Endodermal cell (in vitro differentiated cells): ENCODE measurements around the gene MCU. TPM values are rescaled to one million over a fixed set of nuclear protein-coding genes. Genes with fewer than 3 reads are reported as not detected.

ENCODE experiments used
- DNase-seq: peaks from one replicate; pipeline ENCODE4 v3.0.0-alpha.2; 2017
- H3K27ac ChIP-seq: 2 replicates; pipeline ENCODE4 v1.5.1; 2013; ENCODE audit warnings: mild to moderate bottlenecking, low read depth, low read length, moderate library complexity
- H3K27me3 ChIP-seq: 2 replicates; pipeline ENCODE4 v1.6.1; 2013; ENCODE audit warnings: mild to moderate bottlenecking, low read length, moderate library complexity; ENCODE audit not compliant: insufficient read depth, control insufficient read depth, poor library complexity, severe bottlenecking
- H3K36me3 ChIP-seq: 2 replicates; pipeline ENCODE4 v1.7.0; 2013; ENCODE audit warnings: mild to moderate bottlenecking, low read length, moderate library complexity; ENCODE audit not compliant: control insufficient read depth, insufficient read depth
- H3K4me1 ChIP-seq: one replicate; pipeline ENCODE4 v1.7.0; 2013; ENCODE audit warnings: low read length; ENCODE audit not compliant: control insufficient read depth, insufficient read depth
- H3K4me3 ChIP-seq: 2 replicates; pipeline ENCODE4 v1.5.1; 2013; ENCODE audit warnings: mild to moderate bottlenecking, low read length, moderate library complexity
- H3K9ac ChIP-seq: 2 replicates; pipeline ENCODE4 v1.6.1; 2013; ENCODE audit warnings: mild to moderate bottlenecking, low read length, moderate library complexity; ENCODE audit not compliant: poor library complexity, severe bottlenecking; ENCODE audit errors: extremely low read depth
- H3K9me3 ChIP-seq: 2 replicates; pipeline ENCODE4 v1.6.1; 2013; ENCODE audit warnings: mild to moderate bottlenecking, low read length, moderate library complexity; ENCODE audit not compliant: control insufficient read depth
- H3K27ac Mint-ChIP-seq: 2 replicates; pipeline ENCODE4 v1.8.0; 2020; ENCODE audit warnings: mixed read lengths
- H3K27me3 Mint-ChIP-seq: 2 replicates; pipeline ENCODE4 v1.8.0; 2021; ENCODE audit warnings: mild to moderate bottlenecking, mixed read lengths; ENCODE audit not compliant: insufficient read depth
- H3K36me3 Mint-ChIP-seq: 2 replicates; pipeline ENCODE4 v1.8.0; 2020; ENCODE audit warnings: low read depth, mixed read lengths
- H3K4me1 Mint-ChIP-seq: 2 replicates; pipeline ENCODE4 v1.8.0; 2020; ENCODE audit warnings: mixed read lengths
- H3K4me3 Mint-ChIP-seq: 2 replicates; pipeline ENCODE4 v1.8.0; 2020; ENCODE audit warnings: mild to moderate bottlenecking, moderate library complexity, mixed read lengths
- H3K9me3 Mint-ChIP-seq: 2 replicates; pipeline ENCODE4 v1.8.0; 2020; ENCODE audit warnings: mild to moderate bottlenecking, mixed read lengths
- WGBS, 2 experiments: methylation state at CpG; one replicate each; pipeline versions ENCODE4 v1.1.5 to v1.1.7; 2013; ENCODE audit warnings: missing lambda C conversion rate in 2 of 2, mixed read lengths in 1 of 2; ENCODE audit not compliant: insufficient coverage in 1 of 2, insufficient read length in 1 of 2; 5-methylcytosine and 5-hydroxymethylcytosine counted together
- total RNA-seq, 2 donors: library from RNA; stranded (reverse); fragmentation: NEBNext Ultra II Directional in 1 of 2; extraction: Animal tissue kit (Norgen Biotek cat#: 25700) in 1 of 2; gene quantifications; 2 replicates in 1 of 2; 3 replicates in 1 of 2; pipeline ENCODE4 v1.2.1, GENCODE V29; 2021
- TF ChIP-seq, protein P1 (sequence below): fragments of 200-600 bp; sonication (generic); conservative IDR thresholded peaks from 2 replicates; pipeline ENCODE4 v1.5.0; 2021; ENCODE audit warnings: antibody characterized with exemption, mild to moderate bottlenecking

MCU gene
- total RNA-seq, 2 donors from 2014 or later = 46.1 to 48.5 TPM

DNA sequence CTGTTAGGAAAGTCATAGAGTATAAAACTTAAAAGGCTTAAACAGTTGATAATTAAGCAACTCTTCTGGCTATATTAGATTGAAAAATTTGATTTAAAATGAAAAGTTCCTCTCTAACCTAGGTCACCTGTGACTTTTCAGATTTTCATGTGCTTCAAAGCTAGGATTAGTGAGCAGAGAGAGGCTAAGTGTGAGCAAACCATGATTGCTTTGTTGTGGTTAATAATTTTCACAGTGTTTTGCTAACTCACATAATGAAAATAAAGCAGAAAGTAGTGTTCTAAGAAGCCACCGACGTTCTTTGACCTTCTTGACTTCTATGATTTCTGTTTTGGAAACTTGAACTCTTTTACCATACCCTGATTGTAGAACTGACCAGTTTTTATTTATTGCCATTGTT lies 126.1 kb downstream of the MCU start:
- H3K27ac Mint-ChIP-seq = peak overlapping the region; percentile 28
- WGBS, 2 experiments = 75 to 89% methylated on average over 2 of the region's 2 CpGs
- peaks cover 15% of the 10 kb centered on the region for H3K9me3 Mint-ChIP-seq
- no peak overlapping the region for H3K9ac ChIP-seq
- peaks cover 15% of the 10 kb centered on the region for H3K9me3 ChIP-seq
- peaks cover 6% of the 10 kb centered on the region for H3K4me1 Mint-ChIP-seq
- no peak overlapping the region for H3K27ac ChIP-seq
- no peak overlapping the region for H3K4me3 ChIP-seq
- H3K36me3 Mint-ChIP-seq = peaks cover 13% of the 10 kb centered on the region
- TF ChIP-seq, protein P1, sequence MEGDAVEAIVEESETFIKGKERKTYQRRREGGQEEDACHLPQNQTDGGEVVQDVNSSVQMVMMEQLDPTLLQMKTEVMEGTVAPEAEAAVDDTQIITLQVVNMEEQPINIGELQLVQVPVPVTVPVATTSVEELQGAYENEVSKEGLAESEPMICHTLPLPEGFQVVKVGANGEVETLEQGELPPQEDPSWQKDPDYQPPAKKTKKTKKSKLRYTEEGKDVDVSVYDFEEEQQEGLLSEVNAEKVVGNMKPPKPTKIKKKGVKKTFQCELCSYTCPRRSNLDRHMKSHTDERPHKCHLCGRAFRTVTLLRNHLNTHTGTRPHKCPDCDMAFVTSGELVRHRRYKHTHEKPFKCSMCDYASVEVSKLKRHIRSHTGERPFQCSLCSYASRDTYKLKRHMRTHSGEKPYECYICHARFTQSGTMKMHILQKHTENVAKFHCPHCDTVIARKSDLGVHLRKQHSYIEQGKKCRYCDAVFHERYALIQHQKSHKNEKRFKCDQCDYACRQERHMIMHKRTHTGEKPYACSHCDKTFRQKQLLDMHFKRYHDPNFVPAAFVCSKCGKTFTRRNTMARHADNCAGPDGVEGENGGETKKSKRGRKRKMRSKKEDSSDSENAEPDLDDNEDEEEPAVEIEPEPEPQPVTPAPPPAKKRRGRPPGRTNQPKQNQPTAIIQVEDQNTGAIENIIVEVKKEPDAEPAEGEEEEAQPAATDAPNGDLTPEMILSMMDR = no peak
- H3K36me3 ChIP-seq = peaks cover 7% of the 10 kb centered on the region
- no peaks in the 10 kb centered on the region for H3K27me3 ChIP-seq
- H3K4me3 Mint-ChIP-seq = no peak overlapping the region
- no peaks in the 10 kb centered on the region for H3K27me3 Mint-ChIP-seq
- no peaks in the 10 kb centered on the region for H3K4me1 ChIP-seq
- DNase-seq = no peak

DNA sequence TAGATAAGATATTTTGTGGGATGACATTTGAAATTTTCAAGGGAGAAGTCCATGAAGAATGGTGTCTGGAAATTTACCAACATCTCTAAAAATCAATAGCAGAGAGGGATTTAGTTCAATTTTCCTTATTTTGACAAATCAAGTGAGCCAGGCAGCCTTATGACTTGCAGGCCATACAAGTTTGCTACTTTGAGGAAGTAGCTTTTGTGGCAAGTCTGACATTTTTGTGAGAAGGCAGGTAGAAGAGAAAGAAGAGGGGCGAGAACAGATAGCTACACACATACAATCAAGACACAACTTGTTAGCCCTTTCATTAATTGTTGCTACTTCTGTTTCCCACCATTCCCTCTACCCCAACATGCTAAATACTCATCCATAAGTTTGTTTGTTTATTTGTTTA lies 127.1 kb downstream of the MCU start:
- Histone ChIP-seq H3K36me3 (peaks cover 7% of the 10 kb centered on the region), H3K4me1 (no peaks in the 10 kb centered on the region), H3K4me3 (no peak overlapping the region), H3K27ac (no peak overlapping the region), H3K9me3 (peaks cover 18% of the 10 kb centered on the region), H3K27me3 (no peaks in the 10 kb centered on the region), H3K9ac (no peak overlapping the region)
- no CpG with 5 or more reads among the region's 1 CpG for WGBS, 2 experiments
- Mint-ChIP-seq H3K9me3 (peaks cover 19% of the 10 kb centered on the region), H3K27ac (no peak overlapping the region), H3K4me1 (peaks cover 6% of the 10 kb centered on the region), H3K36me3 (peaks cover 15% of the 10 kb centered on the region), H3K4me3 (no peak overlapping the region), H3K27me3 (no peaks in the 10 kb centered on the region)
- no peak for DNase-seq
- TF ChIP-seq, protein P1 = no peak

DNA sequence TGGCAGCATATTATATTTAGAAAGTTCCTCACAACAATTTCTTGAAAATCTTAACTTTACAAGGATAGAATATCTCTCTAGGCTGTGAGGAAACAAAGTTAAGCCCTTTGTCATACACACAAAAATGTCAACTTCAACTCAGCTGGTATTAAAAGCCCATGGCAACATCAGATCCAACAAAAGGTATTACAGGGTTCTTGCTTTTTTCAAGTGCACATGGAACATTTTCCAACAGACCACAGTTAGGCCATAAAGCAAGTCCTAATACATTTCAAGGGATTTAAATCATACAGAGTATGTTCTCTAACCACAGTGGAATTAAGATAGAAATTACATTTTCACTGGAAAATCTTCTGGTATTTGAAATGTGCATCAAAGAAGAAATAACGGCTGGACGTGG lies 129.7 kb downstream of the MCU start:
- no peaks in the 10 kb centered on the region for H3K27me3 Mint-ChIP-seq
- 93 to 100% methylated on average over 1 to 2 of the region's 2 CpGs for WGBS, 2 experiments
- no peaks in the 10 kb centered on the region for H3K27me3 ChIP-seq
- no peak for DNase-seq
- H3K9me3 Mint-ChIP-seq = peaks cover 19% of the 10 kb centered on the region
- no peaks in the 10 kb centered on the region for H3K4me1 ChIP-seq
- H3K36me3 Mint-ChIP-seq = peaks cover 15% of the 10 kb centered on the region
- TF ChIP-seq, protein P1 = no peak
- peaks cover 18% of the 10 kb centered on the region for H3K9me3 ChIP-seq
- no peak overlapping the region for H3K9ac ChIP-seq
- peaks cover 5% of the 10 kb centered on the region for H3K4me1 Mint-ChIP-seq
- H3K36me3 ChIP-seq = peaks cover 7% of the 10 kb centered on the region
- H3K4me3 ChIP-seq = no peak overlapping the region
- H3K4me3 Mint-ChIP-seq = no peak overlapping the region
- H3K27ac Mint-ChIP-seq = no peak overlapping the region
- H3K27ac ChIP-seq = no peak overlapping the region
